ENCODE measurements around the gene PRMT9. TPM values are rescaled to one million over a fixed set of nuclear protein-coding genes. Genes with fewer than 3 reads are reported as not detected.

Gene PRMT9
- total RNA-seq, 4 donors from 2014 or later, result 5.3 to 13.3 (median 7.1) TPM

DNA sequence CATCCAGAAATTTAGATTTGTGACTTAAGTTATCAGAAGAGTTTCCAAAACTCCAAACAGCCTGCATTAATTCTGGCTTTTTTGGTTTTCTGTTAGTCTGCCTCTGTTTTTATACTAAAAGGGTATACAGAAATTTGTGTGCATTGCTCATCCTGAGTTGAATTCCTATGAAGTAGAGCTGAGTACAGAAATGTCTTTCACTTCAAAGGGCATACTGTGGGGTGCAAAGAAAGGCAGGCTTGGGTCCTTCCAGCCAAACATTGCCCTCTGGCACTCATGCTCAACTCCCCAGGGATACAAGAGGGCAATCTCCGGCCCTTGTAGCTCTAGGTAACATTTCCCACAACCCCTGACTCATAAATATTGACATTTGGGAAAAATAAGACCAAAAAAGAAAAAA, 94.4 kb downstream of the PRMT9 start:
- 54% methylated on average over 1 of the region's 1 CpG for WGBS
- Histone ChIP-seq H3K4me3 (no peak overlapping the region), H3K27ac (no peak overlapping the region), H3K36me3 (no peaks in the 10 kb centered on the region), H3K4me1 (no peaks in the 10 kb centered on the region), H3K27me3 (no peaks in the 10 kb centered on the region), H3K9me3 (no peaks in the 10 kb centered on the region)
- TF ChIP-seq EP300 (IDR thresholded peaks at IDR 0.05), result no peak
- TF ChIP-seq, protein P1, sequence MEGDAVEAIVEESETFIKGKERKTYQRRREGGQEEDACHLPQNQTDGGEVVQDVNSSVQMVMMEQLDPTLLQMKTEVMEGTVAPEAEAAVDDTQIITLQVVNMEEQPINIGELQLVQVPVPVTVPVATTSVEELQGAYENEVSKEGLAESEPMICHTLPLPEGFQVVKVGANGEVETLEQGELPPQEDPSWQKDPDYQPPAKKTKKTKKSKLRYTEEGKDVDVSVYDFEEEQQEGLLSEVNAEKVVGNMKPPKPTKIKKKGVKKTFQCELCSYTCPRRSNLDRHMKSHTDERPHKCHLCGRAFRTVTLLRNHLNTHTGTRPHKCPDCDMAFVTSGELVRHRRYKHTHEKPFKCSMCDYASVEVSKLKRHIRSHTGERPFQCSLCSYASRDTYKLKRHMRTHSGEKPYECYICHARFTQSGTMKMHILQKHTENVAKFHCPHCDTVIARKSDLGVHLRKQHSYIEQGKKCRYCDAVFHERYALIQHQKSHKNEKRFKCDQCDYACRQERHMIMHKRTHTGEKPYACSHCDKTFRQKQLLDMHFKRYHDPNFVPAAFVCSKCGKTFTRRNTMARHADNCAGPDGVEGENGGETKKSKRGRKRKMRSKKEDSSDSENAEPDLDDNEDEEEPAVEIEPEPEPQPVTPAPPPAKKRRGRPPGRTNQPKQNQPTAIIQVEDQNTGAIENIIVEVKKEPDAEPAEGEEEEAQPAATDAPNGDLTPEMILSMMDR (IDR thresholded peaks at IDR 0.05), result no peak
- no peak for TF ChIP-seq POLR2A (IDR thresholded peaks at IDR 0.05)
- no peak for TF ChIP-seq POLR2AphosphoS5 (IDR thresholded peaks at IDR 0.05)
- DNase-seq (ENCODE audit: low spot score in 2 of 2), result no peak

Other genes starting within 250 kb of the PRMT9 start
- 1 to 10 TPM; 4.0 to 6.0 (median 4.4) TPM for gene EDNRA, start 203.1 kb downstream of the PRMT9 start, total RNA-seq
- gene TMEM184C, start 66.8 kb downstream of the PRMT9 start, total RNA-seq, result 10 to 100 TPM; 17.1 to 29.8 (median 21.1) TPM
- 10 to 100 TPM; 32.5 to 59.0 (median 36.8) TPM for gene ARHGAP10, start 47.9 kb upstream of the PRMT9 start, total RNA-seq

Data from suprapubic skin (tissue), 4 donors.